Heart left ventricle (tissue), 16 donors: Measurements from ENCODE around the gene DEXI. TPM values are rescaled to one million over a fixed set of nuclear protein-coding genes. Genes with fewer than 3 reads are reported as not detected.

ENCODE experiments used
- ATAC-seq, 4 donors: fragments of 200-7000 bp; cut with Tn5 transposase; one replicate each; pipeline ENCODE4 v1.9.1; 2020 to 2022; ENCODE audit warnings: moderate library complexity in 4 of 4, mild to moderate bottlenecking in 3 of 4, moderate number of reproducible peaks in 1 of 4
- DNase-seq, 5 donors: peaks; one replicate each; pipeline ENCODE4 v3.0.0-alpha.2; 2020
- H3K27ac ChIP-seq, 12 donors: fragments of 200-600 bp; sonication (generic) in 4 of 12; one replicate each; pipeline versions ENCODE4 v1.5.0 to v1.8.0; 2016 to 2022; ENCODE audit warnings: mild to moderate bottlenecking in 2 of 12
- H3K27me3 ChIP-seq, 9 donors: fragments of 200-600 bp; sonication (generic) in 2 of 9; one replicate each; pipeline versions ENCODE4 v1.5.1 to v1.8.0; 2016 to 2022; ENCODE audit warnings: mild to moderate bottlenecking in 3 of 9
- H3K36me3 ChIP-seq, 9 donors: fragments of 200-600 bp; sonication (generic) in 2 of 9; one replicate each; pipeline versions ENCODE4 v1.5.0 to v1.8.0; 2018 to 2022; ENCODE audit warnings: mild to moderate bottlenecking in 2 of 9
- H3K4me1 ChIP-seq, 12 donors: fragments of 200-600 bp; sonication (generic) in 4 of 12; one replicate each; pipeline versions ENCODE4 v1.5.0 to v1.8.0; 2016 to 2022; ENCODE audit warnings: mild to moderate bottlenecking in 3 of 12
- H3K4me3 ChIP-seq, 12 donors: fragments of 200-600 bp; sonication (generic) in 4 of 12; one replicate each; pipeline versions ENCODE4 v1.5.0 to v1.8.0; 2017 to 2022; ENCODE audit warnings: mild to moderate bottlenecking in 9 of 12, moderate library complexity in 4 of 12
- H3K9me3 ChIP-seq, 12 donors: fragments of 200-600 bp; sonication (generic) in 4 of 12; one replicate each; pipeline versions ENCODE4 v1.5.0 to v1.8.0; 2016 to 2022; ENCODE audit warnings: mild to moderate bottlenecking in 1 of 12
- POLR2A ChIP-seq, 2 donors: fragments of 450-650 bp; IDR thresholded peaks; one replicate each; pipeline ENCODE4 v1.6.1; 2017; ENCODE audit warnings: antibody characterized with exemption in 2 of 2, mild to moderate bottlenecking in 2 of 2, moderate library complexity in 2 of 2
- WGBS, 4 donors: extraction: QIAGEN DNeasy Blood & Tissue Kit in 2 of 4; methylation state at CpG; one replicate each; pipeline versions ENCODE4 v1.1.5 to v1.1.7; 2013 to 2018; 5-methylcytosine and 5-hydroxymethylcytosine counted together
- intact Hi-C, 10 donors: fragments of 100-400 bp; cut with DNase I; formaldehyde crosslinking; loops; one replicate each; pipeline versions ENCODE4 v1.11.1 to v1.14.2; 2022
- polyA plus RNA-seq, 2 donors: library from polyadenylated mRNA; stranded (reverse); fragments of 200-250 nt; gene quantifications; one replicate each; pipeline ENCODE4 v1.2.3, GENCODE V29; 2013
- total RNA-seq, 9 donors: library from RNA; depleted of rRNA in 2 of 9; stranded (reverse); fragments of >200 nt in 2 of 9; fragmentation: NEBNext Ultra II Directional in 3 of 9; extraction: Animal tissue kit (Norgen Biotek cat#: 25700) in 3 of 9; gene quantifications; one replicate each; pipeline versions ENCODE4 v1.1.0 to v1.2.4, GENCODE V29; 2016 to 2023
- TF ChIP-seq, protein P1 (sequence below), 12 donors: fragments of 200-600 bp; sonication (generic) in 4 of 12; IDR thresholded peaks; one replicate each; pipeline versions ENCODE4 v1.5.0 to v1.8.0; 2018 to 2022; ENCODE audit warnings: antibody characterized with exemption in 12 of 12, mild to moderate bottlenecking in 5 of 12
- donor health status: ischemic (EF 13 %, LVEDD 7.1; RV severe dilation, severe dysfunction).
- donor health status: healthy with polysubstance abuse.
- donor health status: DM: no; HTN: yes; CAD: no.
- donor health status: DM: no; HTN: no; CAD: no.
- donor health status: ischemic (EF 25% LVEDD 6.9; RV normal size, moderate dysfunction).
- donor health status: ischemic (EF 25% LVEDD 5.7; RV mildly dilated, moderate dysfunction).
- donor health status: healthy.
- donor health status: DM: yes; HTN: yes; CAD: no.
- donor health status: ischemic (EF 35%, LVEDD 5.7; RV mildly dilated, moderate dysfunction).
- donor health status: nonischemic (EF 11% LVEDD 7.7; RV severe dilation, severe dysfunction).
- donor health status: DM: yes; HTN: yes; CAD: no.
- donor health status: PGD.
- donor health status: ischemic (EF 29% LVEDD 5.4; RV normal size, mild dysfunction).
- donor health status: nonischemic (EF 23%, LVEDD 6.1; RV moderate dilation, normal function).

The DEXI gene
- total and polyA plus RNA-seq, 11 donors, result 57.2 to 141 (median 90.8) TPM

DNA sequence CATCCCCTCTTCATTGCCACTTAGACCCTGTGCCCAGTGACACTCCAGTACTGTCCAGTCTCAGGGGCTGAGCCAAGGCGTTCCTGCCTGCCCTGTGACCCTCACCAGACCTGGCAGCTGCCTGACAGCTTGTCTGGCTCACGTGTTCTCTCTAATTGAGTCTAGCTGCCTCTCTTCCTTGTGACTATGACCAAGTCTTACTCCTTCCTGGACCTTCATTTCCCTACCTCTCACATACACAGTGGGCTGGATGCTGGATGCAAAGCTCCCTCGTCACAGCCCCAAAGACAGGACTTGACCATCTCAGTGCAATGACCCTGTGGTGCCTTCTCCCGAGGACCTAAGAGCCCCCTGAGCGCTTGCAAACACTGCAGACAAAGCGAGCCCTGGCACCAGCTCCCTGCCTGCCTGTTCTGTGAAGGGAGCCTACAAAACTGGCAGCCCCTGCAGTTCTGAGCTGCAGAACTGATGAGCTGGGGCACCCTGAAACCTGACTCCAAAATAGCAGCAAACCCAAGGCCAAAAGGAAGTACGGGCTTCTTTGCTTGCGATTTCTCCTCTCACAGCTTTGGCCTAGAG is 1.7 kb downstream of the DEXI start:
- DNase-seq, result peak in 1 of 5 donors; percentile 42
- intact Hi-C loops, result loop anchor here in 1 of 10 donors (5.0 kb wide), 1 partner anchor 857 kb away; the partner anchor contains the start of gene ZC3H7A
- WGBS, 4 donors, result 8 to 20% (median 17%) methylated on average over 6 to 8 of the region's 8 CpGs

GRCh38 chr16:10939649-10940234 is 2.5 kb downstream of the DEXI start:
- peaks cover 15 to 84% (median 73%) of the 10 kb centered on the region in 12 donors for H3K4me1 ChIP-seq
- intact Hi-C loops, result loop anchor here in 1 of 10 donors (5.0 kb wide), 1 partner anchor 858 kb away; the partner anchor contains the start of gene ZC3H7A
- no peaks in the 10 kb centered on the region for H3K27me3 ChIP-seq
- H3K9me3 ChIP-seq, result no peaks in the 10 kb centered on the region
- H3K4me3 ChIP-seq, result peak overlapping the region in 10 of 12 donors; percentile 58 to 99 (median 84)
- 74 to 84% (median 78%) methylated on average over 7 of the region's 7 CpGs for WGBS, 4 donors
- peak in 2 of 5 donors; percentile 18 to 21 for DNase-seq
- peak overlapping the region in 11 of 12 donors; percentile 4 to 96 (median 84) for H3K27ac ChIP-seq
- H3K36me3 ChIP-seq, result peaks cover 0 to 10% (median 0%) of the 10 kb centered on the region in 9 donors
- TF ChIP-seq POLR2A (IDR thresholded peaks at IDR 0.05), result no peak
- TF ChIP-seq, protein P1, sequence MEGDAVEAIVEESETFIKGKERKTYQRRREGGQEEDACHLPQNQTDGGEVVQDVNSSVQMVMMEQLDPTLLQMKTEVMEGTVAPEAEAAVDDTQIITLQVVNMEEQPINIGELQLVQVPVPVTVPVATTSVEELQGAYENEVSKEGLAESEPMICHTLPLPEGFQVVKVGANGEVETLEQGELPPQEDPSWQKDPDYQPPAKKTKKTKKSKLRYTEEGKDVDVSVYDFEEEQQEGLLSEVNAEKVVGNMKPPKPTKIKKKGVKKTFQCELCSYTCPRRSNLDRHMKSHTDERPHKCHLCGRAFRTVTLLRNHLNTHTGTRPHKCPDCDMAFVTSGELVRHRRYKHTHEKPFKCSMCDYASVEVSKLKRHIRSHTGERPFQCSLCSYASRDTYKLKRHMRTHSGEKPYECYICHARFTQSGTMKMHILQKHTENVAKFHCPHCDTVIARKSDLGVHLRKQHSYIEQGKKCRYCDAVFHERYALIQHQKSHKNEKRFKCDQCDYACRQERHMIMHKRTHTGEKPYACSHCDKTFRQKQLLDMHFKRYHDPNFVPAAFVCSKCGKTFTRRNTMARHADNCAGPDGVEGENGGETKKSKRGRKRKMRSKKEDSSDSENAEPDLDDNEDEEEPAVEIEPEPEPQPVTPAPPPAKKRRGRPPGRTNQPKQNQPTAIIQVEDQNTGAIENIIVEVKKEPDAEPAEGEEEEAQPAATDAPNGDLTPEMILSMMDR (IDR thresholded peaks at IDR 0.05), result no peak
- ATAC-seq, result no peak

More for the DNA sequence above, 1.7 kb downstream of the DEXI start:
- Histone ChIP-seq H3K27ac (peak overlapping the region; percentile 58 to 96 (median 88)), H3K4me3 (peak overlapping the region; percentile 58 to 99 (median 84)), H3K36me3 (peaks cover 0 to 10% (median 0%) of the 10 kb centered on the region in 9 donors), H3K27me3 (no peaks in the 10 kb centered on the region), H3K4me1 (peaks cover 11 to 84% (median 71%) of the 10 kb centered on the region in 12 donors), H3K9me3 (no peaks in the 10 kb centered on the region)
- ATAC-seq, result peak in 1 of 4 donors; percentile 3
- TF ChIP-seq, protein P1 (IDR thresholded peaks at IDR 0.05), result no peak
- no peak for TF ChIP-seq POLR2A (IDR thresholded peaks at IDR 0.05)

DNA sequence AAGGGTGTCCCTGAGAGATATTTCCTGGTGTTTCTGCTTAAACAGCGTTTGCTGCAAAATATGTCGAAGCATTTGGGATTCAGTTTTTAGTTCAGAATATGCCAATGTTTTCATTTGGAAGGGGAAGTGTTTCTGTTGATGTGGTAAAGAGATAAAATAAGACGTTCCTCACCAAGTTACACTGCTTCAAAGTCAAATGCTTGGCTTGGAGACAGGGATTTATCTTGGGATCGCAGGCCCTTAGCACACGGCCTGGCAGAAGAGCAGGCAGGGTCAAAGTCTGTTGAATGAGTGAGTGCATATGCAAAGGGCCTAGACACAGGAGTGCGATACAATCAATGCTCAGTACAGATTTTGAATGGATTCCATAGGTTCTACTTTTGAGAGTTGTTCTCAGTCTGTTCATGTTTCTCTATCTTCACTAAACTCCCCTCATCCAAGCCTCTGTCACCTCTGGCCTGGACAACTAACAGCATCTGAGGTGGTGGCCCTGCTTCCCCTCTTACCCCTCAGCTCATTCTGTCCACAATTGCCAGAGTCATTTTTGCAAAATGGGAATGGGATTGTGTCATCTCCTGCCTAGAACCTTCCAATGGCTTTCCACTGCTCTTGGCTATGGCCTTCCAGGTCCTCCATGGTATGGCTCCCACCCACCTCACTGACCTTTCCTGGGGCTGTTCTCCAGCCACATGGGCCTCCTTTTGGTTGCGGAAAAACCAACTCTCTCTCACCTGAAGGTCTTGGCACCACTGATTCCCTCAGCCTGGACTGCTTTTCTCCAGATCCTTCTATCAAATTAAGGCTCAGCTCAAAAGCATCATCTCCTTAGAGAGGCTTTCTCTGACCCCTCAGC is 3.2 kb downstream of the DEXI start:
- ATAC-seq (no peak), DNase-seq (peak in 1 of 5 donors; percentile 15)
- Histone ChIP-seq H3K4me3 (peak overlapping the region in 8 of 12 donors; percentile 36 to 99 (median 78)), H3K36me3 (peaks cover 0 to 10% (median 0%) of the 10 kb centered on the region in 9 donors), H3K4me1 (peaks cover 15 to 90% (median 80%) of the 10 kb centered on the region in 12 donors), H3K27me3 (no peaks in the 10 kb centered on the region), H3K9me3 (no peaks in the 10 kb centered on the region), H3K27ac (peak overlapping the region in 11 of 12 donors; percentile 57 to 96 (median 78))
- intact Hi-C loops, result no loop called here
- TF ChIP-seq, protein P1 (IDR thresholded peaks at IDR 0.05), result no peak
- TF ChIP-seq POLR2A (IDR thresholded peaks at IDR 0.05), result no peak
- 37 to 47% (median 38%) methylated on average over 7 of the region's 7 CpGs for WGBS, 4 donors
